Transverse colon (tissue), 4 donors: ENCODE measurements around the gene B4GAT1. TPM values are rescaled to one million over a fixed set of nuclear protein-coding genes. Genes with fewer than 3 reads are reported as not detected.

Source experiments
- DNase-seq: peaks from one replicate; pipeline ENCODE4 v3.0.0-alpha.2; 2019
- H3K27ac ChIP-seq, 4 donors: fragments of 200-600 bp; sonication (generic); 2 replicates each; pipeline ENCODE4 v1.5.1; 2016 to 2018; ENCODE audit warnings: inconsistent platforms in 4 of 4
- H3K27me3 ChIP-seq: fragments of 200-600 bp; sonication (generic); 2 replicates; pipeline ENCODE4 v1.5.1; 2017; ENCODE audit warnings: inconsistent platforms
- H3K36me3 ChIP-seq, 4 donors: fragments of 200-600 bp; sonication (generic); 2 replicates each; pipeline ENCODE4 v1.5.1; 2017 to 2019; ENCODE audit warnings: inconsistent platforms in 4 of 4
- H3K4me1 ChIP-seq, 4 donors: fragments of 200-600 bp; sonication (generic); 2 replicates each; pipeline ENCODE4 v1.5.1; 2017 to 2020; ENCODE audit warnings: inconsistent platforms in 4 of 4
- H3K4me3 ChIP-seq, 4 donors: fragments of 200-600 bp; sonication (generic); 1 replicate in 1 of 4; 2 replicates in 3 of 4; pipeline versions ENCODE4 v1.5.1 to v1.6.1; 2017 to 2019; ENCODE audit warnings: inconsistent platforms in 4 of 4
- H3K9me3 ChIP-seq, 2 donors: fragments of 200-600 bp; sonication (generic); 2 replicates each; pipeline ENCODE4 v1.5.1; 2017 to 2019; ENCODE audit warnings: inconsistent platforms in 2 of 2
- EP300 ChIP-seq: sonication (generic); formaldehyde crosslinking; IDR thresholded peaks from one replicate; pipeline ENCODE4 v1.6.1; 2017; ENCODE audit warnings: antibody characterized with exemption, low read depth
- POLR2A ChIP-seq: fragments of 450-650 bp; IDR thresholded peaks from one replicate; pipeline ENCODE4 v1.6.1; 2016; ENCODE audit warnings: antibody characterized with exemption, mild to moderate bottlenecking, moderate library complexity
- POLR2AphosphoS5 ChIP-seq, 3 donors: sonication (generic); formaldehyde crosslinking; IDR thresholded peaks; one replicate each; pipeline ENCODE4 v1.6.1; 2016; ENCODE audit warnings: antibody characterized with exemption in 3 of 3
- WGBS, 2 donors: methylation state at CpG; one replicate each; pipeline ENCODE4 v1.1.5; 2018; ENCODE audit warnings: low coverage in 1 of 2; 5-methylcytosine and 5-hydroxymethylcytosine counted together
- in situ Hi-C, 4 donors: fragments of 200-750 bp; cut with MboI; loops; one replicate each; pipeline versions ENCODE4 v1.15.0 to v1.15.1; 2017; ENCODE audit warnings: low sequenced_read_pairs in 3 of 4, low pct_ligation_motif_present in 1 of 4, low pct_unique_long_range_greater_than_20kb in 1 of 4
- intact Hi-C: fragments of 100-400 bp; cut with DNase I; formaldehyde crosslinking; loops from one replicate; pipeline ENCODE4 v1.15.1; 2023; ENCODE audit warnings: low total_unique reads
- total RNA-seq, 4 donors: library from RNA; depleted of rRNA; stranded (reverse); fragments of >200 nt; gene quantifications; one replicate each; pipeline ENCODE4 v1.1.0, GENCODE V29; 2016
- TF ChIP-seq, protein P1 (sequence below), 5 experiments: fragments of 200-600 bp in 3 of 5; fragments of 450-650 bp in 2 of 5; sonication (generic) in 3 of 5; IDR thresholded peaks; 1 replicate in 2 of 5; 2 replicates in 3 of 5; pipeline ENCODE4 v1.5.1; 2016 to 2017; ENCODE audit warnings: antibody characterized with exemption in 5 of 5, inconsistent platforms in 3 of 5, mild to moderate bottlenecking in 2 of 5, moderate library complexity in 1 of 5

B4GAT1 gene
- total RNA-seq, 4 donors from 2014 or later, result 21.8 to 31.8 (median 23.6) TPM

DNA sequence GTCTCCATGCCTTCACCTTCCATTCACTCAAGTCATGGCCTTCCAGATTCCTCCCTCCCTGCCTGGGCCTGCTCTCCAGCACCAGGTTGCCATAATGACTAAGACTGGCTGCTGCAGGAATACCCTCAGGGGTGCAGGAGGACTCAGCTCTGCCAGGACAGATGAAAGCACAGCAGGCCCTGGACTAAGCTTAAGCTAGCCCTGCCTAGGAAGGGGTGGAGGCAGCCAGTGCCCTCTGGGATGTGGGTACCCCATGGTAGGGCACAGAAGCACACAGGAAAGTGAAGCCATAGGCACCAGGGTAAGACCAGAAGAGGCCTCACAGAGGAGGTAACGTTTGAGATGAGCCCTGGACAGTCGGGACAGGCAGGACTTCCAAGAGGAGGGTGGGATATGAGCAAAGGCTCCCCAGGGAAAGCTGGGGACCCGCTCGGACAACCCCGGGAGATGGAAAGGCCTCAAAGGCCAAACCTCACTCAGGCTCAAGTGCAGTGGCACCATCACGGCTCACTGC is 8.2 kb downstream of the B4GAT1 start:
- no peak overlapping the region for H3K4me3 ChIP-seq
- no peaks in the 10 kb centered on the region for H3K9me3 ChIP-seq
- peaks cover 21 to 40% (median 32%) of the 10 kb centered on the region in 4 donors for H3K4me1 ChIP-seq
- 89% methylated on average over 6 of the region's 6 CpGs; no CpG with 5 or more reads in 1 of the 2 donors for WGBS, 2 donors
- no peaks in the 10 kb centered on the region for H3K27me3 ChIP-seq
- H3K27ac ChIP-seq, result no peak overlapping the region
- TF ChIP-seq EP300 (no peak), POLR2AphosphoS5 (IDR thresholded peaks at IDR 0.05) (no peak), POLR2A (no peak)
- TF ChIP-seq, protein P1, sequence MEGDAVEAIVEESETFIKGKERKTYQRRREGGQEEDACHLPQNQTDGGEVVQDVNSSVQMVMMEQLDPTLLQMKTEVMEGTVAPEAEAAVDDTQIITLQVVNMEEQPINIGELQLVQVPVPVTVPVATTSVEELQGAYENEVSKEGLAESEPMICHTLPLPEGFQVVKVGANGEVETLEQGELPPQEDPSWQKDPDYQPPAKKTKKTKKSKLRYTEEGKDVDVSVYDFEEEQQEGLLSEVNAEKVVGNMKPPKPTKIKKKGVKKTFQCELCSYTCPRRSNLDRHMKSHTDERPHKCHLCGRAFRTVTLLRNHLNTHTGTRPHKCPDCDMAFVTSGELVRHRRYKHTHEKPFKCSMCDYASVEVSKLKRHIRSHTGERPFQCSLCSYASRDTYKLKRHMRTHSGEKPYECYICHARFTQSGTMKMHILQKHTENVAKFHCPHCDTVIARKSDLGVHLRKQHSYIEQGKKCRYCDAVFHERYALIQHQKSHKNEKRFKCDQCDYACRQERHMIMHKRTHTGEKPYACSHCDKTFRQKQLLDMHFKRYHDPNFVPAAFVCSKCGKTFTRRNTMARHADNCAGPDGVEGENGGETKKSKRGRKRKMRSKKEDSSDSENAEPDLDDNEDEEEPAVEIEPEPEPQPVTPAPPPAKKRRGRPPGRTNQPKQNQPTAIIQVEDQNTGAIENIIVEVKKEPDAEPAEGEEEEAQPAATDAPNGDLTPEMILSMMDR (IDR thresholded peaks at IDR 0.05), result no peak
- H3K36me3 ChIP-seq, result peaks cover 0 to 11% (median 5%) of the 10 kb centered on the region in 4 donors
- intact Hi-C loops (no loop called here), in situ Hi-C loops (no loop called here)
- DNase-seq, result no peak

GRCh38 chr11:66338276-66339161 is 8.9 kb downstream of the B4GAT1 start:
- H3K36me3 ChIP-seq, result peaks cover 0 to 11% (median 5%) of the 10 kb centered on the region in 4 donors

GRCh38 chr11:66337103-66337899 is 10.1 kb downstream of the B4GAT1 start:
- whole genome bisulfite sequencing, 2 donors, result 56% methylated on average over 16 of the region's 18 CpGs; no CpG with 5 or more reads in 1 of the 2 donors
- Histone ChIP-seq H3K36me3 (peaks cover 0 to 11% (median 5%) of the 10 kb centered on the region in 4 donors), H3K4me3 (no peak overlapping the region), H3K9me3 (no peaks in the 10 kb centered on the region), H3K27ac (peak overlapping the region in 2 of 4 donors; percentile 78 to 82), H3K4me1 (peaks cover 12 to 26% (median 21%) of the 10 kb centered on the region in 4 donors), H3K27me3 (no peaks in the 10 kb centered on the region)
- intact Hi-C loops, result no loop called here
- in situ Hi-C loops, result no loop called here
- no peak for DNase-seq
- no peak for TF ChIP-seq POLR2A
- TF ChIP-seq, protein P1 (IDR thresholded peaks at IDR 0.05), result no peak
- TF ChIP-seq POLR2AphosphoS5 (IDR thresholded peaks at IDR 0.05), result no peak
- no peak for TF ChIP-seq EP300

More at GRCh38 chr11:66338276-66339161, 8.9 kb downstream of the B4GAT1 start:
- H3K4me3 ChIP-seq, result no peak overlapping the region
- H3K4me1 ChIP-seq, result peaks cover 14 to 33% (median 25%) of the 10 kb centered on the region in 4 donors
- TF ChIP-seq POLR2A (no peak), EP300 (no peak), POLR2AphosphoS5 (IDR thresholded peaks at IDR 0.05) (no peak)
- TF ChIP-seq, protein P1 (IDR thresholded peaks at IDR 0.05), result no peak
- 69 to 81% methylated on average over 2 to 17 of the region's 17 CpGs for WGBS, 2 donors
- H3K27me3 ChIP-seq, result no peaks in the 10 kb centered on the region
- H3K27ac ChIP-seq, result no peak overlapping the region
- in situ Hi-C loops (no loop called here), intact Hi-C loops (no loop called here)
- no peak for DNase-seq
- H3K9me3 ChIP-seq, result no peaks in the 10 kb centered on the region
